ENCODE measurements around the gene IFT57. TPM values are rescaled to one million over a fixed set of nuclear protein-coding genes. Genes with fewer than 3 reads are reported as not detected.

Gene IFT57
- total RNA-seq, 1 experiment from 2014 or later: 17.6 TPM

DNA sequence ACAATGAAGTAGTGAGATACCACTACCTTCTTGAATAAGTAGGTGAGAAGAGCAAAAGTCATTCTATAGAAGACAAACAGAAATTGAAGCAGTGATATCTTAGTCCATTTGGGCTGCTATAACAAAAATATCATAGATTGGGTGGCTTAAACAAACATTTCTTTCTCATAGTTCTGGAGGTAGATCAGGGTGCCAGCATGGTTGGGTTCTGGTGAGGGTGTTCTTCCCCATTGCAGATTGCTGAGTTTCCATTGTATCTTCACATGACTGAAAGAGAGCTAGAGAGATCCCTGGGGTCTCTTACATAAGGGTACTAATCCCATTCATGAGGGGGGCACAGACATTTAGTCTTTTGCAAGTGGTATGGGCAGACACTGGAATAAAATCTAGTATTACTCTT lies 32.9 kb upstream of the IFT57 start:
- Histone ChIP-seq H3K4me1 (no peaks in the 10 kb centered on the region), H3K9me3 (no peaks in the 10 kb centered on the region), H3K4me3 (ENCODE audit: low read depth, low read length) (no peak overlapping the region), H3K36me3 (ENCODE audit: control insufficient read depth, insufficient read depth, low read length) (no peaks in the 10 kb centered on the region), H3K27me3 (replicated peaks; ENCODE audit: control insufficient read depth, insufficient read depth, low read length) (no peaks in the 10 kb centered on the region)
- POLR2A ChIA-PET: no interaction called here
- no peak for DNase-seq
- no TSS peak for BruUV-seq (replicated peaks)
- H3K27ac Mint-ChIP-seq (ENCODE audit: unreplicated experiment): no peak overlapping the region
- no peaks in the 10 kb centered on the region for H3K4me1 Mint-ChIP-seq (ENCODE audit: low read depth, unreplicated experiment)
- H3K4me3 Mint-ChIP-seq (ENCODE audit: unreplicated experiment): no peak overlapping the region
- H3K27me3 Mint-ChIP-seq (ENCODE audit: insufficient read depth, unreplicated experiment): no peaks in the 10 kb centered on the region
- TF ChIP-seq, protein P1, sequence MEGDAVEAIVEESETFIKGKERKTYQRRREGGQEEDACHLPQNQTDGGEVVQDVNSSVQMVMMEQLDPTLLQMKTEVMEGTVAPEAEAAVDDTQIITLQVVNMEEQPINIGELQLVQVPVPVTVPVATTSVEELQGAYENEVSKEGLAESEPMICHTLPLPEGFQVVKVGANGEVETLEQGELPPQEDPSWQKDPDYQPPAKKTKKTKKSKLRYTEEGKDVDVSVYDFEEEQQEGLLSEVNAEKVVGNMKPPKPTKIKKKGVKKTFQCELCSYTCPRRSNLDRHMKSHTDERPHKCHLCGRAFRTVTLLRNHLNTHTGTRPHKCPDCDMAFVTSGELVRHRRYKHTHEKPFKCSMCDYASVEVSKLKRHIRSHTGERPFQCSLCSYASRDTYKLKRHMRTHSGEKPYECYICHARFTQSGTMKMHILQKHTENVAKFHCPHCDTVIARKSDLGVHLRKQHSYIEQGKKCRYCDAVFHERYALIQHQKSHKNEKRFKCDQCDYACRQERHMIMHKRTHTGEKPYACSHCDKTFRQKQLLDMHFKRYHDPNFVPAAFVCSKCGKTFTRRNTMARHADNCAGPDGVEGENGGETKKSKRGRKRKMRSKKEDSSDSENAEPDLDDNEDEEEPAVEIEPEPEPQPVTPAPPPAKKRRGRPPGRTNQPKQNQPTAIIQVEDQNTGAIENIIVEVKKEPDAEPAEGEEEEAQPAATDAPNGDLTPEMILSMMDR (IDR thresholded peaks at IDR 0.05; ENCODE audit: insufficient read depth in 1 of 2, low read depth in 1 of 2, low read length in 1 of 2, severe bottlenecking in 1 of 2, unreplicated experiment in 1 of 2): no peak
- H3K9me3 Mint-ChIP-seq (ENCODE audit: unreplicated experiment): no peaks in the 10 kb centered on the region
- H3K36me3 Mint-ChIP-seq (ENCODE audit: insufficient read depth, unreplicated experiment): no peaks in the 10 kb centered on the region
- CTCF ChIA-PET: no interaction called here
- intact Hi-C loops (cut with micrococcal nuclease; ENCODE audit: unreplicated experiment): no loop called here

DNA sequence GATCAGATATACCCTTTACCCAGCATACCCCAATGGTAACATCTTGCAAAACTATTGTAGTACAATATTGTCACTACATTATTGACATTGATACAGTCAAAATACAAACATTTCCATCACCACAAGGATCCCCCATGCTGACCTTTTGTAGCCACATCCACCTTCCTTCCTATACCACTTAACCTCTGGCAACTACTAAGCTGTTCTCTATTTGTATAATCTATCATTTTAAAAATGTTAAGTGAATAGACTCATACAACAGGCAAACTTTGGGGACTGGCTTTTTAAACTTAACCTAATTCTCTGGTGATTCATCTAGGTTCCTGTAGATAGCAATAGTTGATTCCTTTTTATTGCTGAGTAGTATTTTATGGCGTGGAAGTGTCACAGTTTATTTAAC lies 29.6 kb upstream of the IFT57 start:
- no peaks in the 10 kb centered on the region for H3K36me3 ChIP-seq (ENCODE audit: control insufficient read depth, insufficient read depth, low read length)
- H3K4me3 ChIP-seq (ENCODE audit: low read depth, low read length): no peak overlapping the region
- Mint-ChIP-seq H3K27ac (ENCODE audit: unreplicated experiment) (no peak overlapping the region), H3K9me3 (ENCODE audit: unreplicated experiment) (no peaks in the 10 kb centered on the region), H3K36me3 (ENCODE audit: insufficient read depth, unreplicated experiment) (peaks cover 5% of the 10 kb centered on the region), H3K27me3 (ENCODE audit: insufficient read depth, unreplicated experiment) (no peaks in the 10 kb centered on the region), H3K4me3 (ENCODE audit: unreplicated experiment) (no peak overlapping the region), H3K4me1 (ENCODE audit: low read depth, unreplicated experiment) (no peaks in the 10 kb centered on the region)
- no peaks in the 10 kb centered on the region for H3K4me1 ChIP-seq
- intact Hi-C loops (cut with micrococcal nuclease; ENCODE audit: unreplicated experiment): no loop called here
- ChIA-PET POLR2A (no interaction called here), CTCF (no interaction called here)
- DNase-seq: no peak
- TF ChIP-seq, protein P1 (IDR thresholded peaks at IDR 0.05; ENCODE audit: insufficient read depth in 1 of 2, low read depth in 1 of 2, low read length in 1 of 2, severe bottlenecking in 1 of 2, unreplicated experiment in 1 of 2): no peak
- no peaks in the 10 kb centered on the region for H3K27me3 ChIP-seq (replicated peaks; ENCODE audit: control insufficient read depth, insufficient read depth, low read length)
- no peaks in the 10 kb centered on the region for H3K9me3 ChIP-seq
- no TSS peak for BruUV-seq (replicated peaks)

DNA sequence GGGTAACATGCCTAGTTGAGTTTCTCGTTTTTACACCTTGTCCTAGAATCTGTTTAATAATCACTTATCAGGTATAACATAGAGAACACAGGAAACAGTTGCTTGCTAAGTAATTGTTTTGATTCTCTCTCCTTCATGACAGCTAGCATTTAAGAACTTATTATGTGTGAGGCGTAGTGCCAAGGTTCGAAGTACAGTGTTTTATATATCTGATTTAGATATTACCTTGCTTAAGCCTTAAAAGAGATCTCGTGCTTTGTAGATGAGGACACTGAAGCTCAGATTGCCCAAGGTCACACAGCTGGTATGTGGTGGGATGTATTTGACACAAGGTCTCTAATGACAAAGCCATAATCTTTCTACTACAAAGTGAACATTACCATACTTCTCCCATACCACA lies 29.0 kb upstream of the IFT57 start:
- H3K4me1 ChIP-seq: no peaks in the 10 kb centered on the region
- BruUV-seq (replicated peaks): no TSS peak
- CTCF ChIA-PET: no interaction called here
- H3K27ac Mint-ChIP-seq (ENCODE audit: unreplicated experiment): no peak overlapping the region
- H3K27me3 Mint-ChIP-seq (ENCODE audit: insufficient read depth, unreplicated experiment): no peaks in the 10 kb centered on the region
- peaks cover 4% of the 10 kb centered on the region for H3K4me1 Mint-ChIP-seq (ENCODE audit: low read depth, unreplicated experiment)
- no peak for DNase-seq
- POLR2A ChIA-PET: no interaction called here
- no peaks in the 10 kb centered on the region for H3K27me3 ChIP-seq (replicated peaks; ENCODE audit: control insufficient read depth, insufficient read depth, low read length)
- H3K9me3 Mint-ChIP-seq (ENCODE audit: unreplicated experiment): peaks cover 5% of the 10 kb centered on the region
- intact Hi-C loops (cut with micrococcal nuclease; ENCODE audit: unreplicated experiment): no loop called here
- no peak overlapping the region for H3K4me3 ChIP-seq (ENCODE audit: low read depth, low read length)
- H3K4me3 Mint-ChIP-seq (ENCODE audit: unreplicated experiment): no peak overlapping the region
- TF ChIP-seq, protein P1 (IDR thresholded peaks at IDR 0.05; ENCODE audit: insufficient read depth in 1 of 2, low read depth in 1 of 2, low read length in 1 of 2, severe bottlenecking in 1 of 2, unreplicated experiment in 1 of 2): no peak
- peaks cover 5% of the 10 kb centered on the region for H3K36me3 Mint-ChIP-seq (ENCODE audit: insufficient read depth, unreplicated experiment)
- no peaks in the 10 kb centered on the region for H3K36me3 ChIP-seq (ENCODE audit: control insufficient read depth, insufficient read depth, low read length)
- no peaks in the 10 kb centered on the region for H3K9me3 ChIP-seq
